Measurements from ENCODE around the gene PROC.

GRCh38 chr2:127416506-127417001, 1.7 kb upstream of the PROC start:
- TF ChIP-seq POLR2A (IDR thresholded peaks at IDR 0.05) (no peak), CTCF (IDR thresholded peaks at IDR 0.05) (no peak), EP300 (IDR thresholded peaks at IDR 0.05) (no peak)

Measured in tibial nerve (tissue), 4 donors.